GM13977 (cell line): ENCODE results near the gene MAML3.

Experiments
- DNase-seq: peaks from one replicate; pipeline ENCODE4 v3.0.0; 2012; ENCODE audit warnings: low spot score
- CTCF ChIP-seq: IDR thresholded peaks from 2 replicates; pipeline ENCODE4 v1.5.1; 2012; ENCODE audit warnings: mild to moderate bottlenecking, control low read depth; ENCODE audit not compliant: insufficient read depth; ENCODE audit errors: extremely low read depth, missing control alignments
- in situ Hi-C: fragments of 300-500 bp; cut with MboI; formaldehyde crosslinking; loops from one replicate; pipeline ENCODE4 v1.12.0; 2022; ENCODE audit warnings: low sequenced_read_pairs, low pct_unique_long_range_greater_than_20kb, mixed read lengths, inconsistent platforms; ENCODE audit not compliant: unreplicated experiment

Gene MAML3

GRCh38 chr4:140186651-140187315 is 32.8 kb upstream of the MAML3 start:
- no peak for DNase-seq
- in situ Hi-C loops = no loop called here
- no peak for TF ChIP-seq CTCF

- no peak for TF ChIP-seq CTCF
- in situ Hi-C loops = no loop called here
- DNase-seq = no peak
Measured at GRCh38 chr4:140186082-140186438, 32.1 kb upstream of the MAML3 start.

- no peak for DNase-seq
- in situ Hi-C loops = no loop called here
Measured at GRCh38 chr4:140185412-140186081, 31.6 kb upstream of the MAML3 start.

GRCh38 chr4:140183270-140183669 is 29.3 kb upstream of the MAML3 start:
- DNase-seq = no peak
- in situ Hi-C loops = no loop called here
- TF ChIP-seq CTCF = no peak

More at GRCh38 chr4:140185412-140186081, 31.6 kb upstream of the MAML3 start:
- no peak for TF ChIP-seq CTCF

GRCh38 chr4:140180577-140180976 is 26.6 kb upstream of the MAML3 start:
- TF ChIP-seq CTCF = no peak
- in situ Hi-C loops = no loop called here
- no peak for DNase-seq

GRCh38 chr4:140176735-140177134 is 22.8 kb upstream of the MAML3 start:
- TF ChIP-seq CTCF = no peak
- in situ Hi-C loops = no loop called here
- DNase-seq = no peak

GRCh38 chr4:140174543-140174942 is 20.6 kb upstream of the MAML3 start:
- in situ Hi-C loops = no loop called here
- DNase-seq = no peak
- no peak for TF ChIP-seq CTCF
